Loucy (cell line): ENCODE data around the gene SETX.

ENCODE experiments used
- H2AFZ ChIP-seq: fragments of 200-600 bp; sonication (generic); 2 replicates; pipeline ENCODE4 v1.6.0; 2016; ENCODE audit warnings: antibody characterized with exemption, mild to moderate bottlenecking, low read length, moderate library complexity
- H3F3A ChIP-seq: fragments of 200-600 bp; 2 replicates; pipeline ENCODE4 v1.6.0; 2016; ENCODE audit warnings: antibody characterized with exemption, low read depth, mild to moderate bottlenecking
- H3K27me3 ChIP-seq: fragments of 200-600 bp; sonication (generic); 2 replicates; pipeline ENCODE4 v1.6.1; 2014; ENCODE audit warnings: low read length, mild to moderate bottlenecking; ENCODE audit not compliant: insufficient read depth, poor library complexity, severe bottlenecking
- H3K36me3 ChIP-seq: fragments of 200-600 bp; sonication (generic); 2 replicates; pipeline ENCODE4 v1.6.1; 2016; ENCODE audit warnings: low read length; ENCODE audit not compliant: insufficient read depth
- H3K4me1 ChIP-seq: fragments of 200-600 bp; sonication (generic); 2 replicates; pipeline ENCODE4 v1.5.1; 2014; ENCODE audit warnings: low read length, mild to moderate bottlenecking; ENCODE audit not compliant: insufficient read depth, poor library complexity, severe bottlenecking
- H3K4me2 ChIP-seq: fragments of 200-600 bp; sonication (generic); 2 replicates; pipeline ENCODE4 v1.6.0; 2014; ENCODE audit warnings: antibody characterized with exemption, low read length, low read depth, mild to moderate bottlenecking; ENCODE audit not compliant: poor library complexity, severe bottlenecking
- H3K4me3 ChIP-seq: fragments of 200-600 bp; sonication (generic); 2 replicates; pipeline ENCODE4 v1.5.1; 2014; ENCODE audit warnings: low read length, mild to moderate bottlenecking, mixed read lengths; ENCODE audit not compliant: poor library complexity, severe bottlenecking
- H3K79me2 ChIP-seq: fragments of 200-600 bp; sonication (generic); 2 replicates; pipeline ENCODE4 v1.6.1; 2014; ENCODE audit warnings: low read length; ENCODE audit not compliant: insufficient read depth
- H3K9ac ChIP-seq: fragments of 200-600 bp; sonication (generic); 2 replicates; pipeline ENCODE4 v1.6.0; 2014; ENCODE audit warnings: mild to moderate bottlenecking, low read depth, low read length, moderate library complexity; ENCODE audit not compliant: poor library complexity, severe bottlenecking
- H3K9me2 ChIP-seq: fragments of 200-600 bp; sonication (generic); replicated peaks from 2 replicates; pipeline ENCODE4 v1.6.1; 2016; ENCODE audit warnings: low read depth, low read length, mixed read lengths
- H3K9me3 ChIP-seq: fragments of 200-600 bp; sonication (generic); 2 replicates; pipeline ENCODE4 v1.6.1; 2014; ENCODE audit warnings: mild to moderate bottlenecking, antibody characterized with exemption, low read length, low read depth; ENCODE audit not compliant: insufficient read depth
- H4K20me1 ChIP-seq: fragments of 200-600 bp; sonication (generic); 2 replicates; pipeline ENCODE4 v1.6.0; 2014; ENCODE audit warnings: antibody characterized with exemption, low read length, mild to moderate bottlenecking; ENCODE audit not compliant: insufficient read depth, poor library complexity, severe bottlenecking
- EZH2phosphoT487 ChIP-seq: fragments of 200-600 bp; IDR thresholded peaks from 2 replicates; pipeline ENCODE4 v1.6.1; 2018; ENCODE audit warnings: antibody characterized with exemption, mild to moderate bottlenecking, moderate library complexity, borderline replicate concordance
- TF ChIP-seq, protein P1 (sequence below): fragments of 200-600 bp; sonication (generic); conservative IDR thresholded peaks from 2 replicates; pipeline ENCODE4 v1.5.1; 2014; ENCODE audit warnings: mild to moderate bottlenecking, antibody characterized with exemption, low read length

SETX gene

DNA sequence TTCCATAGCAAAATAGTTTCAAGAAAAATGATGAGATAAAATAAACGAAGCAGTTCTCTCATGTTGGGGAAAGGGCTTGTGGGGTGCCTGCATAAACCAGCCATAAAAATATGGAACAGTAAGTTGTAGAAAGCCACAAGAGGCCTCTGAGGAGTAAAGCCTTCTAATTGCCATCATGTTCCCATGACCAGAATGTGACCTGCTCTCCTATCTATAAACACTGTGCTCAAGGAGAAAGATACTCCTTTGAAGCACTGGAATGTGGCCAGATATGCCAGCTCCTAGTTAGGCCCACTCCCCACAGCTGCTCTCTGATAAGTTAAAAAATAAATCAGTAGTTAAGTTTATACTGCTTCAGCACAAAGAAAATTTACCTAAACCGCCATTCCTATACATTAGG lies 65.8 kb downstream of the SETX start:
- H3K27me3 ChIP-seq: no peaks in the 10 kb centered on the region
- H3K4me1 ChIP-seq: peaks cover 16% of the 10 kb centered on the region
- TF ChIP-seq EZH2phosphoT487: no peak
- TF ChIP-seq, protein P1, sequence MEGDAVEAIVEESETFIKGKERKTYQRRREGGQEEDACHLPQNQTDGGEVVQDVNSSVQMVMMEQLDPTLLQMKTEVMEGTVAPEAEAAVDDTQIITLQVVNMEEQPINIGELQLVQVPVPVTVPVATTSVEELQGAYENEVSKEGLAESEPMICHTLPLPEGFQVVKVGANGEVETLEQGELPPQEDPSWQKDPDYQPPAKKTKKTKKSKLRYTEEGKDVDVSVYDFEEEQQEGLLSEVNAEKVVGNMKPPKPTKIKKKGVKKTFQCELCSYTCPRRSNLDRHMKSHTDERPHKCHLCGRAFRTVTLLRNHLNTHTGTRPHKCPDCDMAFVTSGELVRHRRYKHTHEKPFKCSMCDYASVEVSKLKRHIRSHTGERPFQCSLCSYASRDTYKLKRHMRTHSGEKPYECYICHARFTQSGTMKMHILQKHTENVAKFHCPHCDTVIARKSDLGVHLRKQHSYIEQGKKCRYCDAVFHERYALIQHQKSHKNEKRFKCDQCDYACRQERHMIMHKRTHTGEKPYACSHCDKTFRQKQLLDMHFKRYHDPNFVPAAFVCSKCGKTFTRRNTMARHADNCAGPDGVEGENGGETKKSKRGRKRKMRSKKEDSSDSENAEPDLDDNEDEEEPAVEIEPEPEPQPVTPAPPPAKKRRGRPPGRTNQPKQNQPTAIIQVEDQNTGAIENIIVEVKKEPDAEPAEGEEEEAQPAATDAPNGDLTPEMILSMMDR: no peak
- no peak overlapping the region for H2AFZ ChIP-seq
- no peaks in the 10 kb centered on the region for H3K9me2 ChIP-seq
- H3K4me3 ChIP-seq: no peak overlapping the region
- peaks cover 75% of the 10 kb centered on the region; the same call in 1 of the 2 replicates for H3K36me3 ChIP-seq
- peaks cover 7% of the 10 kb centered on the region for H4K20me1 ChIP-seq
- no peaks in the 10 kb centered on the region for H3K9me3 ChIP-seq
- H3F3A ChIP-seq: peaks cover 6% of the 10 kb centered on the region; the same call in 1 of the 2 replicates
- no peak overlapping the region for H3K9ac ChIP-seq
- H3K4me2 ChIP-seq: no peak overlapping the region
- peaks cover 4% of the 10 kb centered on the region; the same call in 1 of the 2 replicates for H3K79me2 ChIP-seq

DNA sequence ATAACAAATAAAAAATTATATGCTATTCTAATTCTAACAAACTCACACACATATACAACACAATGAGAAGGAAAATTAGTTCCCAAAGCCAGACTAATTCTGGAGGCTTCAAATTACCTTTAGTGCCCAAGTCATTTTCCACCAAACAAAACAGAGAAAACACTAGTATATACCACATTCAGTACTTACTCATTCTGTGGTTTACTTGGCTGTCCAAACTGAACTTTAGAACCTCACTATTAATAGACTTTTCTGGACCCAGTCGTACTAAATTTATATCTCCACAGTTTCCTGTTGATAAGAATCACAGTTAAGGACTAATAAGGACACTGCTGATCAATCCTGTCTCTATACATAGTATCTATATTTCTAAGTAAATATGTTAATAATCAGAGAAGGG lies 66.4 kb downstream of the SETX start:
- peaks cover 4% of the 10 kb centered on the region; the same call in 1 of the 2 replicates for H3K79me2 ChIP-seq
- no peak overlapping the region for H3K4me3 ChIP-seq
- H3K9me3 ChIP-seq: no peaks in the 10 kb centered on the region
- no peak overlapping the region for H3K9ac ChIP-seq
- H3F3A ChIP-seq: peaks cover 6% of the 10 kb centered on the region; the same call in 1 of the 2 replicates
- peaks cover 80% of the 10 kb centered on the region for H3K36me3 ChIP-seq
- H3K4me1 ChIP-seq: peaks cover 16% of the 10 kb centered on the region
- H4K20me1 ChIP-seq: peaks cover 7% of the 10 kb centered on the region
- H2AFZ ChIP-seq: no peak overlapping the region
- no peak overlapping the region for H3K4me2 ChIP-seq
- no peaks in the 10 kb centered on the region for H3K9me2 ChIP-seq
- no peaks in the 10 kb centered on the region for H3K27me3 ChIP-seq
- TF ChIP-seq EZH2phosphoT487: no peak
- TF ChIP-seq, protein P1: no peak

DNA sequence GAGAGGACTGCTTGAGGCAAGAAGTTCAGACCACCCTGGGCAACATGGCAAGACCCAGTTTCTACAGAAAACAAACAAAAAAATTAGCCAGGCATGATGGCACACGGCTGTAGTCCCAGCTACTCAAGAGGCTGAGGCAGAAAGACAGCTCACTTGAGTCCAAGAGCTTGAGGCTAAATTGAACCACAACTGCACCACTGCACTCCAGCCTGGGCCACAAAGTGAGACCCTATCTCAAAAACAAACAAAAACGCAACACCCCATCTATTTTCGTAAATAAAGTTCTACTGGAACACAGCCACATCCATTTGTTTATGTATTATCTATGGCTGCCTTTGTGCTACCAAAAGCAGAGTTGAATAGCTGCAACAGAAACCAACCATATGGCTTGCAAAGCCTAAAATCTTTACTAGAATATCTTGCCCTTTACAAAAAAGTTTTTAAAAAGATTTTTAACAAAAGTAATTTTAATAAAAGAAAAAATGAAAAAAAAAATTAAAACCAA lies 67.5 kb downstream of the SETX start:
- Histone ChIP-seq H4K20me1 (peaks cover 7% of the 10 kb centered on the region), H3K79me2 (peaks cover 4% of the 10 kb centered on the region; the same call in 1 of the 2 replicates), H3K4me1 (peaks cover 13% of the 10 kb centered on the region), H3F3A (peaks cover 6% of the 10 kb centered on the region; the same call in 1 of the 2 replicates), H3K27me3 (no peaks in the 10 kb centered on the region), H3K4me3 (no peak overlapping the region), H2AFZ (no peak overlapping the region), H3K9ac (no peak overlapping the region), H3K9me3 (no peaks in the 10 kb centered on the region), H3K4me2 (no peak overlapping the region), H3K36me3 (peaks cover 81% of the 10 kb centered on the region), H3K9me2 (no peaks in the 10 kb centered on the region)
- TF ChIP-seq EZH2phosphoT487: no peak
- TF ChIP-seq, protein P1: no peak
